HepG2 (cell line): Measurements from ENCODE around the gene MTTP.

Source experiments
- CTCF ChIP-seq: sonication (generic); formaldehyde crosslinking; IDR thresholded peaks from 2 replicates; pipeline ENCODE4 v1.5.0; 2020; ENCODE audit warnings: mild to moderate bottlenecking, missing genetic modification reagents, moderate library complexity
- MXD4 ChIP-seq: IDR thresholded peaks from 2 replicates; pipeline ENCODE4 v1.6.1; 2016; ENCODE audit warnings: mild to moderate bottlenecking, missing biosample characterization, missing genetic modification reagents
- MYC ChIP-seq: sonication (generic); formaldehyde crosslinking; IDR thresholded peaks from 2 replicates; pipeline ENCODE4 v1.9.0; 2021; ENCODE audit warnings: missing genetic modification reagents, borderline replicate concordance
- NFE2L1 ChIP-seq: sonication (generic); formaldehyde crosslinking; IDR thresholded peaks from 2 replicates; pipeline ENCODE4 v1.4.0; 2020; ENCODE audit warnings: missing genetic modification reagents, mild to moderate bottlenecking, borderline replicate concordance
- SMAD3 ChIP-seq: sonication (generic); formaldehyde crosslinking; IDR thresholded peaks from 2 replicates; pipeline ENCODE4 v1.4.0; 2020; ENCODE audit warnings: missing genetic modification reagents
- YY1 ChIP-seq: IDR thresholded peaks from 2 replicates; pipeline ENCODE4 v1.6.1; 2011; ENCODE audit warnings: low read length, low read depth, moderate library complexity, mild to moderate bottlenecking; ENCODE audit not compliant: insufficient read depth, insufficient replicate concordance
- ZBTB7A ChIP-seq: sonication (generic); formaldehyde crosslinking; IDR thresholded peaks from 2 replicates; pipeline ENCODE4 v1.8.0; 2022; ENCODE audit warnings: mild to moderate bottlenecking, missing genetic modification reagents

- TF ChIP-seq MYC (CRISPR knock-in tag) (no peak), MXD4 (CRISPR knock-in tag) (no peak), NFE2L1 (CRISPR knock-in tag) (no peak), YY1 (no peak), SMAD3 (CRISPR knock-in tag) (no peak), CTCF (no peak), ZBTB7A (CRISPR knock-in tag) (no peak)
Observed at GRCh38 chr4:99536848-99537247, 37.8 kb upstream of the MTTP start.
